K562 (cell line): ENCODE results near the gene ANXA3. TPM values are rescaled to one million over a fixed set of nuclear protein-coding genes. Genes with fewer than 3 reads are reported as not detected.
A peak's percentile ranks its signal among the peaks of the same experiment; 100 is the strongest.

ENCODE experiments used
- ARNT ChIP-seq, 2 experiments: fragments of 450-650 bp; IDR thresholded peaks; 2 replicates each; pipeline ENCODE4 v1.6.1; 2016; ENCODE audit warnings: mild to moderate bottlenecking in 1 of 2
- BRD9 ChIP-seq: fragments of 450-650 bp; IDR thresholded peaks from 2 replicates; pipeline ENCODE4 v1.6.1; 2018; ENCODE audit warnings: low read depth; ENCODE audit not compliant: partially characterized antibody
- DACH1 ChIP-seq: fragments of 450-650 bp; IDR thresholded peaks from 2 replicates; pipeline ENCODE4 v1.6.1; 2018; ENCODE audit not compliant: partially characterized antibody
- GATAD2A ChIP-seq: fragments of 450-650 bp; IDR thresholded peaks from 2 replicates; pipeline ENCODE4 v1.6.1; 2017
- HDAC3 ChIP-seq: fragments of 450-650 bp; IDR thresholded peaks from 2 replicates; pipeline ENCODE4 v1.6.1; 2018; ENCODE audit warnings: borderline replicate concordance, mild to moderate bottlenecking, moderate library complexity; ENCODE audit not compliant: partially characterized antibody
- KLF16 ChIP-seq: IDR thresholded peaks from 2 replicates; pipeline ENCODE4 v1.6.1; 2016; ENCODE audit warnings: antibody characterized with exemption
- LEF1 ChIP-seq: fragments of 450-650 bp; IDR thresholded peaks from 2 replicates; pipeline ENCODE4 v1.6.1; 2016; ENCODE audit warnings: mild to moderate bottlenecking
- MECOM ChIP-seq: fragments of 250-450 bp; sonication (Bioruptor Pico); IDR thresholded peaks from 2 replicates; pipeline ENCODE4 v1.8.0; 2022; ENCODE audit warnings: inconsistent platforms
- RBM39 ChIP-seq: fragments of 200-400 bp; formaldehyde crosslinking; optimal IDR thresholded peaks from 2 replicates; pipeline ENCODE3; 2018; ENCODE audit warnings: low read depth, low read length
- XRCC5 ChIP-seq: fragments of 200-400 bp; formaldehyde crosslinking; IDR thresholded peaks from 2 replicates; pipeline ENCODE4 v1.6.1; 2017; ENCODE audit warnings: low read depth, mild to moderate bottlenecking, low read length
- polyA plus RNA-seq, 8 experiments: library from polyadenylated mRNA; depleted of rRNA in 4 of 8; stranded (reverse) in 5 of 8; unstranded in 3 of 8; fragments of >200 nt; fragmentation: Nextera tagmentation in 2 of 8; fragmentation: Illumina TruSeq in 1 of 8; extraction: Ambion mirVana in 2 of 8; extraction: Trizol in 1 of 8; gene quantifications; 2 replicates each; pipeline versions ENCODE4 v1.2.1 to v1.2.3, GENCODE V29; 2011 to 2014; ENCODE audit warnings: inconsistent platforms in 1 of 8, missing spikeins in 1 of 8
- total RNA-seq, 7 experiments: library from RNA; depleted of rRNA in 6 of 7; stranded (reverse); fragments of >200 nt in 6 of 7; fragmentation: Illumina TruSeq in 2 of 7; extraction: Trizol in 2 of 7; gene quantifications; 2 replicates each; pipeline versions ENCODE4 v1.2.1 to v1.2.3, GENCODE V29; 2011 to 2021; ENCODE audit warnings: low replicate concordance in 1 of 7
- TF ChIP-seq, protein P1 (sequence below): sonication (generic); formaldehyde crosslinking; IDR thresholded peaks from 2 replicates; pipeline ENCODE4 v1.8.0; 2023; ENCODE audit warnings: missing genetic modification reagents, mild to moderate bottlenecking, borderline replicate concordance
- TF ChIP-seq, protein P2 (sequence below): IDR thresholded peaks from 2 replicates; pipeline ENCODE4 v1.6.1; 2014; ENCODE audit warnings: antibody characterized with exemption
- TF ChIP-seq, protein P3 (sequence below), 2 experiments: fragments of 150-350 bp in 1 of 2; IDR thresholded peaks; 2 replicates each; pipeline ENCODE4 v1.6.1; 2012 to 2016; ENCODE audit warnings: low read depth in 2 of 2, low read length in 2 of 2, mild to moderate bottlenecking in 1 of 2, moderate library complexity in 1 of 2
- TF ChIP-seq, protein P4 (sequence below): fragments of 450-650 bp; IDR thresholded peaks from 2 replicates; pipeline ENCODE4 v1.6.1; 2016; ENCODE audit warnings: low read depth, mild to moderate bottlenecking, moderate library complexity
- TF ChIP-seq, protein P5 (sequence below): sonication (generic); formaldehyde crosslinking; IDR thresholded peaks from 2 replicates; pipeline ENCODE4 v1.8.0; 2022; ENCODE audit warnings: missing genetic modification reagents, mild to moderate bottlenecking, moderate library complexity, borderline replicate concordance

The ANXA3 gene
- total and polyA plus RNA-seq, 9 of the 15 experiments (the other 6 are each of a cell fraction or from before 2014, with no cell fraction given), result 6.3 to 15.5 (median 9.8) TPM

DNA sequence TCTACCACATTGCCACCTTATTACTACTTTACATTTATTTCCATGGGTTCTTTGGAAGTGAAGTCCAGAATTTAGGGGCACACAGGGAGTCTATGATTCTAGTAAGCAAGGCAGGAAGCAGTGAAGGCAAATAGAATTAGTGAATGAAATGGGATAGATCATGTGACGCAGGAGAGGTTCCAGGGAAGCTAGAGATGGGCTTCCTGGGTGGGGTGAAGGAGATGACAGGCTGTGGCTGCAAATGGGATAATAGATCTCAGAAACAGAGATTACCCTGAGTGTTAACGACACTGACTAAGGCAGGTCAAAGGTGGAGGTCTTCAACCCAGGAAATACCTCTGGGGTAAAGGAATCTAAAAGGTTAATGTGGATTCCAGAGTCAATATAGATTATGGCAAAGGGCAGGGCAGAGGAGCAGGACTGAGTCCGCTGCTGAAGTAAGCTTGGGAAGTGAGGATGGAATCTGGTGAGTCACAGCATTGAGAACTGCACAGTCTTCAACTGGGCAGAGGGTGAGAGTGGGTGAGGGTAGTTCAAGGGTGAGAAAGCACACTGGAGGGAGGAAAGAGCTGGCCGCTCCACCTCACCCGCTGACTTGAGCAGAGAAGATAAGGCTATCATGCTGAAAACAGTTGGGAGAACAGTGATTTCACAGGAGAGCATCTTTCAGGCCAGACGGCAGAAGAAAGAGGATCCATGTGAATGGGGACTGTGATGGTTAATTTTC, 70.8 kb downstream of the ANXA3 start (continued):
- TF ChIP-seq, protein P1, sequence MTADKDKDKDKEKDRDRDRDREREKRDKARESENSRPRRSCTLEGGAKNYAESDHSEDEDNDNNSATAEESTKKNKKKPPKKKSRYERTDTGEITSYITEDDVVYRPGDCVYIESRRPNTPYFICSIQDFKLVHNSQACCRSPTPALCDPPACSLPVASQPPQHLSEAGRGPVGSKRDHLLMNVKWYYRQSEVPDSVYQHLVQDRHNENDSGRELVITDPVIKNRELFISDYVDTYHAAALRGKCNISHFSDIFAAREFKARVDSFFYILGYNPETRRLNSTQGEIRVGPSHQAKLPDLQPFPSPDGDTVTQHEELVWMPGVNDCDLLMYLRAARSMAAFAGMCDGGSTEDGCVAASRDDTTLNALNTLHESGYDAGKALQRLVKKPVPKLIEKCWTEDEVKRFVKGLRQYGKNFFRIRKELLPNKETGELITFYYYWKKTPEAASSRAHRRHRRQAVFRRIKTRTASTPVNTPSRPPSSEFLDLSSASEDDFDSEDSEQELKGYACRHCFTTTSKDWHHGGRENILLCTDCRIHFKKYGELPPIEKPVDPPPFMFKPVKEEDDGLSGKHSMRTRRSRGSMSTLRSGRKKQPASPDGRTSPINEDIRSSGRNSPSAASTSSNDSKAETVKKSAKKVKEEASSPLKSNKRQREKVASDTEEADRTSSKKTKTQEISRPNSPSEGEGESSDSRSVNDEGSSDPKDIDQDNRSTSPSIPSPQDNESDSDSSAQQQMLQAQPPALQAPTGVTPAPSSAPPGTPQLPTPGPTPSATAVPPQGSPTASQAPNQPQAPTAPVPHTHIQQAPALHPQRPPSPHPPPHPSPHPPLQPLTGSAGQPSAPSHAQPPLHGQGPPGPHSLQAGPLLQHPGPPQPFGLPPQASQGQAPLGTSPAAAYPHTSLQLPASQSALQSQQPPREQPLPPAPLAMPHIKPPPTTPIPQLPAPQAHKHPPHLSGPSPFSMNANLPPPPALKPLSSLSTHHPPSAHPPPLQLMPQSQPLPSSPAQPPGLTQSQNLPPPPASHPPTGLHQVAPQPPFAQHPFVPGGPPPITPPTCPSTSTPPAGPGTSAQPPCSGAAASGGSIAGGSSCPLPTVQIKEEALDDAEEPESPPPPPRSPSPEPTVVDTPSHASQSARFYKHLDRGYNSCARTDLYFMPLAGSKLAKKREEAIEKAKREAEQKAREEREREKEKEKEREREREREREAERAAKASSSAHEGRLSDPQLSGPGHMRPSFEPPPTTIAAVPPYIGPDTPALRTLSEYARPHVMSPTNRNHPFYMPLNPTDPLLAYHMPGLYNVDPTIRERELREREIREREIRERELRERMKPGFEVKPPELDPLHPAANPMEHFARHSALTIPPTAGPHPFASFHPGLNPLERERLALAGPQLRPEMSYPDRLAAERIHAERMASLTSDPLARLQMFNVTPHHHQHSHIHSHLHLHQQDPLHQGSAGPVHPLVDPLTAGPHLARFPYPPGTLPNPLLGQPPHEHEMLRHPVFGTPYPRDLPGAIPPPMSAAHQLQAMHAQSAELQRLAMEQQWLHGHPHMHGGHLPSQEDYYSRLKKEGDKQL, result no peak
- TF ChIP-seq, protein P2, sequence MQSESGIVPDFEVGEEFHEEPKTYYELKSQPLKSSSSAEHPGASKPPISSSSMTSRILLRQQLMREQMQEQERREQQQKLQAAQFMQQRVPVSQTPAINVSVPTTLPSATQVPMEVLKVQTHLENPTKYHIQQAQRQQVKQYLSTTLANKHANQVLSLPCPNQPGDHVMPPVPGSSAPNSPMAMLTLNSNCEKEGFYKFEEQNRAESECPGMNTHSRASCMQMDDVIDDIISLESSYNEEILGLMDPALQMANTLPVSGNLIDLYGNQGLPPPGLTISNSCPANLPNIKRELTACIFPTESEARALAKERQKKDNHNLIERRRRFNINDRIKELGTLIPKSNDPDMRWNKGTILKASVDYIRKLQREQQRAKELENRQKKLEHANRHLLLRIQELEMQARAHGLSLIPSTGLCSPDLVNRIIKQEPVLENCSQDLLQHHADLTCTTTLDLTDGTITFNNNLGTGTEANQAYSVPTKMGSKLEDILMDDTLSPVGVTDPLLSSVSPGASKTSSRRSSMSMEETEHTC, result 0 out of 2 replicates have a peak, but pooled peaks have one; percentile 33
- TF ChIP-seq ARNT (IDR thresholded peaks at IDR 0.05) (peak; percentile 76 to 89; a peak in 3 of 4 replicates), GATAD2A (peak; percentile 91), LEF1 (peak; percentile 60; the same call in 1 of the 2 replicates), HDAC3 (peak; percentile 61), KLF16 (peak; percentile 96), RBM39 (no peak), DACH1 (peak; percentile 17), XRCC5 (0 out of 2 replicates have a peak, but pooled peaks have one; percentile 57), BRD9 (no peak), MECOM (CRISPR knock-in tag) (peak; percentile 86)
- TF ChIP-seq, protein P3, sequence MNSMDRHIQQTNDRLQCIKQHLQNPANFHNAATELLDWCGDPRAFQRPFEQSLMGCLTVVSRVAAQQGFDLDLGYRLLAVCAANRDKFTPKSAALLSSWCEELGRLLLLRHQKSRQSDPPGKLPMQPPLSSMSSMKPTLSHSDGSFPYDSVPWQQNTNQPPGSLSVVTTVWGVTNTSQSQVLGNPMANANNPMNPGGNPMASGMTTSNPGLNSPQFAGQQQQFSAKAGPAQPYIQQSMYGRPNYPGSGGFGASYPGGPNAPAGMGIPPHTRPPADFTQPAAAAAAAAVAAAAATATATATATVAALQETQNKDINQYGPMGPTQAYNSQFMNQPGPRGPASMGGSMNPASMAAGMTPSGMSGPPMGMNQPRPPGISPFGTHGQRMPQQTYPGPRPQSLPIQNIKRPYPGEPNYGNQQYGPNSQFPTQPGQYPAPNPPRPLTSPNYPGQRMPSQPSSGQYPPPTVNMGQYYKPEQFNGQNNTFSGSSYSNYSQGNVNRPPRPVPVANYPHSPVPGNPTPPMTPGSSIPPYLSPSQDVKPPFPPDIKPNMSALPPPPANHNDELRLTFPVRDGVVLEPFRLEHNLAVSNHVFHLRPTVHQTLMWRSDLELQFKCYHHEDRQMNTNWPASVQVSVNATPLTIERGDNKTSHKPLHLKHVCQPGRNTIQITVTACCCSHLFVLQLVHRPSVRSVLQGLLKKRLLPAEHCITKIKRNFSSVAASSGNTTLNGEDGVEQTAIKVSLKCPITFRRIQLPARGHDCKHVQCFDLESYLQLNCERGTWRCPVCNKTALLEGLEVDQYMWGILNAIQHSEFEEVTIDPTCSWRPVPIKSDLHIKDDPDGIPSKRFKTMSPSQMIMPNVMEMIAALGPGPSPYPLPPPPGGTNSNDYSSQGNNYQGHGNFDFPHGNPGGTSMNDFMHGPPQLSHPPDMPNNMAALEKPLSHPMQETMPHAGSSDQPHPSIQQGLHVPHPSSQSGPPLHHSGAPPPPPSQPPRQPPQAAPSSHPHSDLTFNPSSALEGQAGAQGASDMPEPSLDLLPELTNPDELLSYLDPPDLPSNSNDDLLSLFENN (IDR thresholded peaks at IDR 0.05; ENCODE audit: low read depth in 2 of 2, low read length in 2 of 2), result peak in 1 of 2 experiments; percentile 92; a peak in 2 of 4 replicates
- TF ChIP-seq, protein P4, sequence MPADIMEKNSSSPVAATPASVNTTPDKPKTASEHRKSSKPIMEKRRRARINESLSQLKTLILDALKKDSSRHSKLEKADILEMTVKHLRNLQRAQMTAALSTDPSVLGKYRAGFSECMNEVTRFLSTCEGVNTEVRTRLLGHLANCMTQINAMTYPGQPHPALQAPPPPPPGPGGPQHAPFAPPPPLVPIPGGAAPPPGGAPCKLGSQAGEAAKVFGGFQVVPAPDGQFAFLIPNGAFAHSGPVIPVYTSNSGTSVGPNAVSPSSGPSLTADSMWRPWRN, result peak; percentile 57; the same call in 1 of the 2 replicates
- TF ChIP-seq, protein P5, sequence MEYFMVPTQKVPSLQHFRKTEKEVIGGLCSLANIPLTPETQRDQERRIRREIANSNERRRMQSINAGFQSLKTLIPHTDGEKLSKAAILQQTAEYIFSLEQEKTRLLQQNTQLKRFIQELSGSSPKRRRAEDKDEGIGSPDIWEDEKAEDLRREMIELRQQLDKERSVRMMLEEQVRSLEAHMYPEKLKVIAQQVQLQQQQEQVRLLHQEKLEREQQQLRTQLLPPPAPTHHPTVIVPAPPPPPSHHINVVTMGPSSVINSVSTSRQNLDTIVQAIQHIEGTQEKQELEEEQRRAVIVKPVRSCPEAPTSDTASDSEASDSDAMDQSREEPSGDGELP, result peak; percentile 63
